AG04450 (cell line): ENCODE data around the gene KIF3A. TPM values are rescaled to one million over a fixed set of nuclear protein-coding genes. Genes with fewer than 3 reads are reported as not detected.

Experiments
- CTCF ChIA-PET: fragments of 300-600, 350-600 bp; formaldehyde crosslinking; extraction: SDS; loops from one replicate; lab custom pipeline; 2022; ENCODE audit warnings: antibody characterized with exemption, inconsistent platforms; lab: Charles Lee
- POLR2A ChIA-PET: fragments of 350-600 bp; formaldehyde crosslinking; extraction: SDS; loops from one replicate; lab custom pipeline; 2021; ENCODE audit warnings: antibody characterized with exemption, inconsistent platforms; lab: Yijun Ruan, JAX
- DNase-seq: peaks from one replicate; pipeline ENCODE4 v3.0.0-alpha.2; 2011; ENCODE audit warnings: low read depth, low spot score
- H3K27ac ChIP-seq: one replicate; pipeline ENCODE4 v1.5.1; 2012; ENCODE audit warnings: low read depth, low read length, control low read depth
- H3K27me3 ChIP-seq: one replicate; pipeline ENCODE4 v1.6.0; 2012; ENCODE audit warnings: low read length; ENCODE audit not compliant: control insufficient read depth, insufficient read depth
- H3K4me3 ChIP-seq: 2 replicates; pipeline ENCODE4 v1.5.1; 2011; ENCODE audit warnings: mild to moderate bottlenecking, low read depth, low read length, control low read depth
- H3K9me3 ChIP-seq: 2 replicates; pipeline ENCODE4 v1.5.1; 2012; ENCODE audit warnings: low read length; ENCODE audit not compliant: control insufficient read depth, insufficient read depth
- CTCF ChIP-seq: IDR thresholded peaks from 2 replicates; pipeline ENCODE4 v1.5.1; 2011; ENCODE audit warnings: low read depth, low read length, control low read depth, inconsistent platforms
- polyA plus RNA-seq: library from polyadenylated mRNA; depleted of rRNA; stranded (reverse); fragments of >200 nt; gene quantifications from 2 replicates; pipeline ENCODE4 v1.2.3, GENCODE V29; 2011

The KIF3A gene
- polyA plus RNA-seq, 1 experiment: 8.9 TPM

- DNase-seq: no peak
- no peak for TF ChIP-seq CTCF
- Histone ChIP-seq H3K4me3 (no peak overlapping the region; the same call in 1 of the 2 replicates), H3K9me3 (no peaks in the 10 kb centered on the region; the same call in 1 of the 2 replicates), H3K27ac (no peak overlapping the region), H3K27me3 (peaks cover 3% of the 10 kb centered on the region)
- ChIA-PET POLR2A (no interaction called here), CTCF (no interaction called here)
Observed at GRCh38 chr5:132656774-132657355, 80.5 kb downstream of the KIF3A start.

- Histone ChIP-seq H3K27me3 (peaks cover 3% of the 10 kb centered on the region), H3K27ac (no peak overlapping the region), H3K9me3 (no peaks in the 10 kb centered on the region; the same call in 1 of the 2 replicates), H3K4me3 (peak overlapping the region; percentile 47)
- no peak for DNase-seq
- POLR2A ChIA-PET: no interaction called here
- CTCF ChIA-PET: no interaction called here
- TF ChIP-seq CTCF: no peak
Observed at GRCh38 chr5:132655821-132656773, 81.2 kb downstream of the KIF3A start.

- ChIA-PET POLR2A (no interaction called here), CTCF (no interaction called here)
- no peak for DNase-seq
Observed at GRCh38 chr5:132653716-132654115, 83.6 kb downstream of the KIF3A start.

GRCh38 chr5:132651838-132652469 lies 85.4 kb downstream of the KIF3A start:
- no peak for DNase-seq

More at GRCh38 chr5:132653716-132654115, 83.6 kb downstream of the KIF3A start:
- H3K9me3 ChIP-seq: no peaks in the 10 kb centered on the region; the same call in 1 of the 2 replicates
- H3K4me3 ChIP-seq: no peak overlapping the region
- TF ChIP-seq CTCF: no peak
- H3K27ac ChIP-seq: no peak overlapping the region
- H3K27me3 ChIP-seq: peaks cover 3% of the 10 kb centered on the region

More at GRCh38 chr5:132651838-132652469, 85.4 kb downstream of the KIF3A start:
- no peak overlapping the region for H3K27ac ChIP-seq
- CTCF ChIA-PET: no interaction called here
- H3K27me3 ChIP-seq: peaks cover 2% of the 10 kb centered on the region
- POLR2A ChIA-PET: no interaction called here
- TF ChIP-seq CTCF: no peak
- H3K9me3 ChIP-seq: no peaks in the 10 kb centered on the region; the same call in 1 of the 2 replicates
- no peak overlapping the region for H3K4me3 ChIP-seq
